Stimulated activated CD4-positive, alpha-beta T cell treated with anti-CD3 and anti-CD28 coated beads, Interleukin-15, amount 100 ng/mL, for 1 hour (primary cell): ENCODE measurements around the gene CD6.
A peak's percentile ranks its signal among the peaks of the same experiment; 100 is the strongest.
"Not testable (repeated sequence)": the region's sequence is repeated elsewhere in the genome, so short reads cannot be mapped to it uniquely, and the experiment has no call there.

ENCODE experiments used
- DNase-seq, 2 donors: peaks; one replicate each; pipeline ENCODE4 v3.0.0-alpha.2; 2020; ENCODE audit warnings: low read depth in 1 of 2, low spot score in 1 of 2

The CD6 gene

GRCh38 chr11:60951904-60952741 lies 19.4 kb upstream of the CD6 start, which contains the start of gene SLC15A3:
Gene SLC15A3 (minus strand): TSS chr11:60952176. CDS start chr11:60951551, 625 bp downstream.
- peak in 1 of 2 donors; percentile 8 for DNase-seq

GRCh38 chr11:60952742-60953170 lies 18.7 kb upstream of the CD6 start:
- no peak for DNase-seq

- no peak for DNase-seq
Observed at GRCh38 chr11:60953781-60954180, 17.7 kb upstream of the CD6 start.

- DNase-seq, result no peak
Observed at GRCh38 chr11:60954421-60954820, 17.1 kb upstream of the CD6 start.

- DNase-seq, result no peak
Observed at GRCh38 chr11:60955571-60955970, 15.9 kb upstream of the CD6 start.

GRCh38 chr11:60957188-60957587 lies 14.3 kb upstream of the CD6 start:
- DNase-seq, result no peak

- no peak for DNase-seq
Observed at GRCh38 chr11:60959431-60959830, 12.0 kb upstream of the CD6 start.

GRCh38 chr11:60960405-60960804 lies 11.1 kb upstream of the CD6 start:
- no peak for DNase-seq

GRCh38 chr11:60964801-60965200 lies 6.7 kb upstream of the CD6 start:
- DNase-seq, result no peak

- DNase-seq, result no peak
Observed at GRCh38 chr11:60966890-60967289, 4.6 kb upstream of the CD6 start.

GRCh38 chr11:60968223-60968622 lies 3.3 kb upstream of the CD6 start:
- no peak for DNase-seq

- peak; percentile 66 to 77 for DNase-seq
Observed at GRCh38 chr11:60970369-60970774, 1.1 kb upstream of the CD6 start.

- DNase-seq, result no peak
Observed at GRCh38 chr11:60970890-60971289, 590 bp upstream of the CD6 start.

- no peak for DNase-seq
Observed at GRCh38 chr11:60972182-60973030, 926 bp downstream of the CD6 start.

GRCh38 chr11:60973699-60974098 lies 2.2 kb downstream of the CD6 start:
- DNase-seq, result no peak

GRCh38 chr11:60974316-60974715 lies 2.8 kb downstream of the CD6 start:
- not testable (repeated sequence) for DNase-seq

GRCh38 chr11:60974726-60975125 lies 3.2 kb downstream of the CD6 start:
- no peak for DNase-seq

- no peak for DNase-seq
Observed at GRCh38 chr11:60977224-60977623, 5.7 kb downstream of the CD6 start.

GRCh38 chr11:60977836-60978235 lies 6.4 kb downstream of the CD6 start:
- DNase-seq, result no peak

GRCh38 chr11:60978546-60979380 lies 7.3 kb downstream of the CD6 start:
- DNase-seq, result no peak

- DNase-seq, result no peak
Observed at GRCh38 chr11:60981515-60981914, 10.0 kb downstream of the CD6 start.
